ENCODE results near the gene SOCS1.

Gene SOCS1

DNA sequence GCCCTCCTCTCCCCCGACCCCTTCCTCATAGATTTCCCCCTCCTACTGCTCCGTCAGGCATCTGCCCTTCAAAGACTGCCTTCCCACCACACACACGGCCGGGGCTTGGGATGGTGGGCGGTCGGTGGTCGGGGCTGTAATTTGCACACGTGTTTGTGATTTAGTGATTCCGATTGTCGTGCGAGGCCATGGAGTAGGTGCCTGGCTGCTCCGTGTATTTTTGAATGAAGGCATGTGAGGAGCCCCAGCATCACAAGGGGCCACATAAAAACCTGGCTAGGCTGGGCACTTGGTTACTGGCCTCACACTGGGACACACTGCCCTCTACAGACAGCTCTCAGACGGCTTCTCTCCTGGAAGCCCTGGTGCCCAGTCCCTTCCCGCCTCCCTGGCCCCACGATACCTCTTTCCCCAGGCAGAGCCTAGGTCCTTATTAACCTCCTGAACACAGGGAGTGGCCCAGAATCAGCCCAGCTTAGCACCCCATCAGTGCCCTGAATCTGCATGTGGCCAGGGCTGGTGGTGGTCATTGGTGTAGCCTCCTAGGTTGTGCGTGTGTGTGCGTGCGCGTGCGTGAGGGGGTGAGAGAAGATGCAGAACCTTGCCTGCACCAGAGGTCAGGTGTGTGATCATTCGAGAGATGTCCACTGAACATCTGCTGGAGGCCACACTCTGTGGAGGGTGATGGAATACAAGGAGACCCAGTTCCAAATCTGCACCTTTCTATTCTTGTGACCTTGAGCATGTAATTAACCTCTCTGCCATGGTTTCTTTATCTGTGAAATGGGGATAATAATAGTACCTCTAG, 1.3 kb upstream of the SOCS1 start:
- Histone ChIP-seq H3K4me1 (ENCODE audit: control insufficient read depth in 1 of 2, insufficient read depth in 2 of 2, low read length in 2 of 2) (peaks cover 6 to 21% of the 10 kb centered on the region in 2 donors), H3K36me3 (ENCODE audit: control insufficient read depth in 1 of 2, insufficient read depth in 2 of 2, low read length in 2 of 2) (no peaks in the 10 kb centered on the region), H3K4me3 (ENCODE audit: low read depth in 1 of 2, low read length in 2 of 2) (peak overlapping the region; percentile 68 to 81), H3K27ac (ENCODE audit: low read length) (peak overlapping the region; percentile 41), H3K27me3 (ENCODE audit: low read depth, low read length) (no peaks in the 10 kb centered on the region), H3K9me3 (ENCODE audit: control insufficient read depth in 1 of 2, low read length in 2 of 2) (no peaks in the 10 kb centered on the region)

DNA sequence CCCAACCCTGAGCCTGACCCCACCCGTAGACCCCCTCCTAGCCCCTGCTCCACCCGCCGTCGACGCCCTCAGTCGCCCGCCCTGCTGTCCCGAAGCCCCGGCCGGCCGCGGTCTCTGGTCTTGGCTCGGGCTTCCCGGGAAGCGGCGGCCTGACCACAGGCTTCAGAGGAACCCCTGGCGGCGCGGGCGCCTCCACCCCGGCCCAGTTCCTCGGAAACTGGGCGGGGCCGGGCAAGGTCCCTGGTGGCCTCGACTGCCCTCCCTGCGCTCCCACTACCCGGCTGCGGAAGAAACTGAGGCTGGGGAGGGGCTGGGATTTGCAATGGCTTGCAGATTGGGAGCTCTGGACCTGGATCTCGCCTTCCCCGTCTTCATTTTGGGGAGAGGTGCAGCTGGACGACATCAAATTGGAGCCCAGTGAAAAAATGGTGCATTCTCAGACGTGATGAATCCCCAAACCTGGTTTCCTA, 692 bp upstream of the SOCS1 start:
- Histone ChIP-seq H3K4me1 (ENCODE audit: control insufficient read depth in 1 of 2, insufficient read depth in 2 of 2, low read length in 2 of 2) (peaks cover 6 to 21% of the 10 kb centered on the region in 2 donors), H3K4me3 (ENCODE audit: low read depth in 1 of 2, low read length in 2 of 2) (peak overlapping the region; percentile 68 to 81), H3K27ac (ENCODE audit: low read length) (peak overlapping the region; percentile 86), H3K27me3 (ENCODE audit: low read depth, low read length) (no peaks in the 10 kb centered on the region), H3K36me3 (ENCODE audit: control insufficient read depth in 1 of 2, insufficient read depth in 2 of 2, low read length in 2 of 2) (no peaks in the 10 kb centered on the region), H3K9me3 (ENCODE audit: control insufficient read depth in 1 of 2, low read length in 2 of 2) (no peaks in the 10 kb centered on the region)

DNA sequence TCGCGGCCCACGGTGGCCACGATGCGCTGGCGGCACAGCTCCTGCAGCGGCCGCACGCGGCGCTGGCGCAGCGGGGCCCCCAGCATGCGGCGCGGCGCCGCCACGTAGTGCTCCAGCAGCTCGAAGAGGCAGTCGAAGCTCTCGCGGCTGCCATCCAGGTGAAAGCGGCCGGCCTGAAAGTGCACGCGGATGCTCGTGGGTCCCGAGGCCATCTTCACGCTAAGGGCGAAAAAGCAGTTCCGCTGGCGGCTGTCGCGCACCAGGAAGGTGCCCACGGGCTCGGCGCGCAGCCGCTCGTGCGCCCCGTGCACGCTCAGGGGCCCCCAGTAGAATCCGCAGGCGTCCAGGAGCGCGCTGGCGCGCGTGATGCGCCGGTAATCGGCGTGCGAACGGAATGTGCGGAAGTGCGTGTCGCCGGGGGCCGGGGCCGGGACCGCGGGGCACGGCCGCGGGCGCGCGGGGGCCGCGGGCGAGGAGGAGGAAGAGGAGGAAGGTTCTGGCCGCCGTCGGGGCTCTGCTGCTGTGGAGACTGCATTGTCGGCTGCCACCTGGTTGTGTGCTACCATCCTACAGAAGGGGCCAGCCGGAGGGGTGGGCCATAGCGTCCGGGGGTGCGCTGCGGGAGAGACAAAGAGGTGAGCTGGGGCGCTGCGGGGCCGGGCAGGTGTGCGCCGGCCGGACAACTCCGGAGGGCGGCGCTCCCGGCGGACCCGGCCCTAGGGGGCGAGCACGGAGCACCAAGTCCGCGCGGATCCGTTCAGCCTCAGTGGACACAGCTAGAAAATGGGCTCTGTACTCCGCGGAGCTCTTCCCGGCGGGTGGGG, 879 bp downstream of the SOCS1 start:
- H3K4me1 ChIP-seq (ENCODE audit: control insufficient read depth in 1 of 2, insufficient read depth in 2 of 2, low read length in 2 of 2): peaks cover 6 to 21% of the 10 kb centered on the region in 2 donors
- H3K27me3 ChIP-seq (ENCODE audit: low read depth, low read length): no peaks in the 10 kb centered on the region
- H3K9me3 ChIP-seq (ENCODE audit: control insufficient read depth in 1 of 2, low read length in 2 of 2): no peaks in the 10 kb centered on the region
- peak overlapping the region; percentile 52 to 81 for H3K4me3 ChIP-seq (ENCODE audit: low read depth in 1 of 2, low read length in 2 of 2)
- no peak overlapping the region for H3K27ac ChIP-seq (ENCODE audit: low read length)
- no peaks in the 10 kb centered on the region for H3K36me3 ChIP-seq (ENCODE audit: control insufficient read depth in 1 of 2, insufficient read depth in 2 of 2, low read length in 2 of 2)

DNA sequence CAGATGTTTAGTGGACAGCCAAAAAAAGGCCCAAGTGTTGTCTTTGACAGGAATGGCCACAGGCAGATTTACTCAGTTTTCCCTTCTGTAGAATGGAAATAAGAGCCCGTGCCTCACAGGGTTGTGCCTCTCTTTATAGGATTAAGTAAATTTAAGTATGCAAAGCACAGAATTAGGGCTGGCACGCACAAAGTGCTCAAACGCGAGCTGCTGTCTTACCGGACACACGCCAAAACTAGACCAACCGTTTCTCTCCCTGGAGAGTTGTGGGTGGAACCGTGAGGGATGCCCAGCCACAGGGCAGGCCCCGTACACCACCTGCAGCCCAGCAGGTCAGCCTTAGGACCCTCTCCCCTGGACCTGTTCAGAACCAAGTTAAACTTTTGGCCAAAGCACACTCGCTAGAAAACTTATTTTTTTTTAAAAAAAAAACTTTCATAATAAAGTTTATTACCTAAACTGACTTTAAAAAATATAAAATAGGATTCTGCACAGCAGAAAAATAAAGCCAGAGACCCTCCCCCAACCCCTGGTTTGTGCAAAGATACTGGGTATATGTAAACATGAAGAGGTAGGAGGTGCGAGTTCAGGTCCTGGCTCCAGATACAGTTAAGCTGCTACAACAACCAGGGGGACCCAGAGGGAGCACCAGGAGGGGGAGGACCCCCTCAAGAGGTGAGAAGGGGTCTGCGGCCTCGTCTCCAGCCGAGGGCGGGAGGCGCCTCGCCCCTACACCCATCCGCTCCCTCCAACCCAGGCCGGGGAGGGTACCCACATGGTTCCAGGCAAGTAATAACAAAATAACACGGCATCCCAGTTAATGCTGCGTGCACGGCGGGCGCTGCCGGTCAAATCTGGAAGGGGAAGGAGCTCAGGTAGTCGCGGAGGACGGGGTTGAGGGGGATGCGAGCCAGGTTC, 1.8 kb downstream of the SOCS1 start:
- H3K27ac ChIP-seq (ENCODE audit: low read length): no peak overlapping the region
- H3K27me3 ChIP-seq (ENCODE audit: low read depth, low read length): no peaks in the 10 kb centered on the region
- peaks cover 4 to 20% of the 10 kb centered on the region in 2 donors for H3K4me1 ChIP-seq (ENCODE audit: control insufficient read depth in 1 of 2, insufficient read depth in 2 of 2, low read length in 2 of 2)
- no peaks in the 10 kb centered on the region for H3K9me3 ChIP-seq (ENCODE audit: control insufficient read depth in 1 of 2, low read length in 2 of 2)
- no peaks in the 10 kb centered on the region for H3K36me3 ChIP-seq (ENCODE audit: control insufficient read depth in 1 of 2, insufficient read depth in 2 of 2, low read length in 2 of 2)
- peak overlapping the region; percentile 52 to 81 for H3K4me3 ChIP-seq (ENCODE audit: low read depth in 1 of 2, low read length in 2 of 2)

DNA sequence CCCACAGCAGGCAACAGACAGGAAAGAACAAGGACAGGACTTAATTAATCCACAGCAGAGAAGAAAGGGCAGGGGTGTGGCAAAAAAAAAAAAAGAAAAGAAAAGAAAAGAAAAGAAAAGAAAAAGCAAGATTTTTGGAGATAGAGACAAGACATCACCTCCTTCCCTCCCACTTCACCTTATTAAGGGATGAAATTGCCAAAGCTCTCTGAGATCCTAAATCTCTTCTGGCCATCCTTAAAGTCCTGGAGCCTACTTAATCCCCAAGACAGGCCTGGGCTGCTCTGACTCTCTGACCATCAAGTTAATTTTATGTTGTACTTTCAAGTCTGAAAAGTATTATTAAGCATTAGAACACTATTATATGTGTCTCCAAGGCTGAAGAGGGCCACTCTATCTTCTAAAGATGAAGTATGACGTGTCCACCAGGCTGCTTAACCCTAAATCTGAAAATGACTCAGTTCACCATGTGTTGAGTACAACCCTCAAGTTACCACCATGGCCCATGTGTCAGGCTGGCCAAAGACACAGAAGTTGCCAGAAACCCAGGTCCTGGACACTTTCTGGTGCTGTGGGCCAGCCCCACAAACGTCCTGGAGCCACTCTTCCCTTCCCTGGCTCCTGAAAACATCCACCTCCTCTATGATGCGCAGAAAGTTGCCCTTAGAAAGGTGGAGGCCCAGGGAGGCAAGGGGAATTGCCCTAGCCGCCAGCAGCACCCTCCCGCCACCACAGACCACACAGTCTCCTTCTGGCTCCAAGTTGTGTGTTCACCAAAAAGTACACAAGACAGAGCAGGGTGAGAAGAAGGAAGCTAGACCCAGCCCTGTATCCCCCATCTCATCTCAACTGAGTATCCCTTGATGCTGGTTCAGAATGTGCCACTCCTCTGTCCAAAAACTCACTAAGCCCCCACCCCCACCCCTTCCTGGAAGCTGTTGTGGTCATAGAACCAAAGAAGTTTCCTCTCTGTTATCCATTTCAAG, 2.7 kb downstream of the SOCS1 start:
- Histone ChIP-seq H3K9me3 (ENCODE audit: control insufficient read depth in 1 of 2, low read length in 2 of 2) (no peaks in the 10 kb centered on the region), H3K27ac (ENCODE audit: low read length) (peak overlapping the region; percentile 16)

DNA sequence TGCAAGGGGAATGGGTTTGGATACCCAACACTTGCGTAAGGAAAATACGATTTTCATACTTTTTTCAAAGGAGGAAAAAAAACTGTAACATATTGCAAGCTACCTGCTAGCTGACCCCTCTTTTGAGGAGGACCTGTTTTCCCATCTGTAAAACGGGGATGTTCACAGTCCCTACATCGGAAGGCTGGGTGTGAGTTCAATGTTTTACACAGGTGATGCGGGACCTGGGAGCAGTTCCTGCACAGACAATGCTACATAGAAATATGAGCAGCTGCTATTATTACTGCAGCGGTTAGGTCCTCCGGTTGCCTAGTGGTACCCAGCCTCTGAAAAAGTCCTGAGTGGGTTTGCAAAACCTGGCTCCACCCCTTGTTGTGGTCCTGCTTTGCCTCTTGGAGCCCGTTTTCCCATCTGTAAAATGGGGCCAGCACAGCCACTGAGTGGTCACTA, 3.5 kb downstream of the SOCS1 start:
- H3K36me3 ChIP-seq (ENCODE audit: control insufficient read depth in 1 of 2, insufficient read depth in 2 of 2, low read length in 2 of 2): no peaks in the 10 kb centered on the region
- H3K9me3 ChIP-seq (ENCODE audit: control insufficient read depth in 1 of 2, low read length in 2 of 2): no peaks in the 10 kb centered on the region
- H3K27me3 ChIP-seq (ENCODE audit: low read depth, low read length): no peaks in the 10 kb centered on the region
- H3K4me3 ChIP-seq (ENCODE audit: low read depth in 1 of 2, low read length in 2 of 2): no peak overlapping the region
- no peak overlapping the region for H3K27ac ChIP-seq (ENCODE audit: low read length)
- peaks cover 0 to 15% of the 10 kb centered on the region in 2 donors for H3K4me1 ChIP-seq (ENCODE audit: control insufficient read depth in 1 of 2, insufficient read depth in 2 of 2, low read length in 2 of 2)

More for the DNA sequence above, 2.7 kb downstream of the SOCS1 start:
- Histone ChIP-seq H3K4me1 (ENCODE audit: control insufficient read depth in 1 of 2, insufficient read depth in 2 of 2, low read length in 2 of 2) (peaks cover 0 to 15% of the 10 kb centered on the region in 2 donors), H3K4me3 (ENCODE audit: low read depth in 1 of 2, low read length in 2 of 2) (peak overlapping the region in 1 of 2 donors; percentile 39), H3K36me3 (ENCODE audit: control insufficient read depth in 1 of 2, insufficient read depth in 2 of 2, low read length in 2 of 2) (no peaks in the 10 kb centered on the region), H3K27me3 (ENCODE audit: low read depth, low read length) (no peaks in the 10 kb centered on the region)

DNA sequence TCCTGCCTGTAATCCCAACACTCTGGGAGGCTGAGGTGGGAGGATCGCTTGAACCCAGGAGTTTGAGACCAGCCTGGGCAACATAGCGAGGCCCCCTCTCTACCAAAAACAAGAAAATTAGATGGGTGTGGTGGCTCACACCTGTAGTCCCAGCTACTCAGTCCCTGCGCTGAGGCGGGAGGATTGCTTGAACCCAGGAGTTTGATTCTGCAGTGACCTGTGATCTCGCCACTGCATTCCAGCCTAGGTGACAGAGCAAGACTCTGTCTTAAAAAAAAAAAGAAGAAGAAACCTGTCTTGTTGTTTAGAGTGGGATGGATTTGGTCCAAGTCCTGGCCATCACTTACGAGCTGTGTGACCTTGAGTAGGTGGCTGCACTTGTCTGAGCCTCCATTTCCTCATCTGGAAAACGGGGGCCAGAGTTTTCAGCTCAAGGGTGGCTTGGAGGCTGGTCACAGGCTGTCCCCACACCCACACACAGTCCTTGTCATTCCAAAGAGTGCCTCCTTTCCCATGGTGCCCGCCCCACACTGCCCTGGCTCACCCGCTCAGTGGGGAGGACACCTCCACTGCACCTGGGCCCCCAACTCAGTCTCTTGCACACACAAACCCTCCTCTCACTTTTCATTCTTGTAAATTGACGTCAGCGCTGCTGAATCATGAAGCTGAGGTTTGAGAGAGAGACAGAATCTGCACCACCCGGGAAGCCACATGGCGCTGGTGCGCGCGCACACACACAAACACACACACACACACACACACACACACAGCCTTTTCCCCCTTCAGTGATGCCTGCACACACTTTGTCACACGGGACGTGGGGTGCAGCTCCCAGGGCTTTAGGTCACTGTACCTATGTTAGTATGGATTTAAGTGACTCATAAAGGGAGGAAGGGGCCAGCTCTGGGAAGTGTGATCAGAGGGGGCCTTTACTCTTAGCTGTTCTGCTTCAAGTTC, 4.2 kb downstream of the SOCS1 start:
- H3K9me3 ChIP-seq (ENCODE audit: control insufficient read depth in 1 of 2, low read length in 2 of 2): no peaks in the 10 kb centered on the region
- peaks cover 0 to 8% of the 10 kb centered on the region in 2 donors for H3K4me1 ChIP-seq (ENCODE audit: control insufficient read depth in 1 of 2, insufficient read depth in 2 of 2, low read length in 2 of 2)
- H3K27ac ChIP-seq (ENCODE audit: low read length): no peak overlapping the region
- no peaks in the 10 kb centered on the region for H3K27me3 ChIP-seq (ENCODE audit: low read depth, low read length)
- H3K36me3 ChIP-seq (ENCODE audit: control insufficient read depth in 1 of 2, insufficient read depth in 2 of 2, low read length in 2 of 2): no peaks in the 10 kb centered on the region
- no peak overlapping the region for H3K4me3 ChIP-seq (ENCODE audit: low read depth in 1 of 2, low read length in 2 of 2)

DNA sequence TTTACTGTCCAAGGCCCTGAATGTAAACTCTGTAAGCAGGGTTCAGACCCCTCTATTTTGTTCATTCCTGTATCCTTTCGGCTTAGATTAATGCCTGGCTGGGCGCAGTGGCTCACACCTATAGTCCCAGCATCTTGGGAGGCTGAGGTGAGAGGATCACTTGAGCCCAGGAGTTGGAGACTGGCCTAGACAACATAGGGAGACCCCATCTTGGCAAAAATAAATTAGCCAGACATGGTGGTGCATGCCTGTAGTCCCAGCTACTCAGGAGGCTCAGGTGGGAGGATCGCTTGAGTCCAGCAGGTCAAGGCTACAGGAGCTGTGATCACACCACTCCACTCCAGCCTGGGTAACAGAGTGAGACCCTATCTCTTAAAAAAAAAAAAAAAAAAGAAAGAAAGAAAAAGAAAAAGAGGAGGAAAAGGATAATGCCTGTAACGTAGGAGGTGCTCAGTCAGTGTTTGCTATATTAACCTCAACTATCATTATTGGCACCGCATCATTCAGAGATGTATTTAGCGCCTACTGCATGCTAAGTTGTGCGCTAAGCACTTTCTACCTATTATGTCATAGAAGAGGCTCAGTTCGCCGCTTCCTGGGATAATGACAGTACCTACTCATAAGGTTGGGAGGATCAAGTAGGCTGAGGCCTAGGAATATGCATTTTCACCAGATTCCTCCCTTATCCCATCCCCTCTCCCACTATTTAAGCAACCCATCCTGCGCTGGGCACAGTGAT, 5.0 kb downstream of the SOCS1 start:
- H3K4me3 ChIP-seq (ENCODE audit: low read depth in 1 of 2, low read length in 2 of 2): no peak overlapping the region
- no peaks in the 10 kb centered on the region for H3K27me3 ChIP-seq (ENCODE audit: low read depth, low read length)
- H3K27ac ChIP-seq (ENCODE audit: low read length): no peak overlapping the region
- H3K4me1 ChIP-seq (ENCODE audit: control insufficient read depth in 1 of 2, insufficient read depth in 2 of 2, low read length in 2 of 2): peaks cover 0 to 5% of the 10 kb centered on the region in 2 donors
- H3K9me3 ChIP-seq (ENCODE audit: control insufficient read depth in 1 of 2, low read length in 2 of 2): no peaks in the 10 kb centered on the region
- no peaks in the 10 kb centered on the region for H3K36me3 ChIP-seq (ENCODE audit: control insufficient read depth in 1 of 2, insufficient read depth in 2 of 2, low read length in 2 of 2)
